HepG2 (cell line): ENCODE measurements around the gene TPSB2. TPM values are rescaled to one million over a fixed set of nuclear protein-coding genes. Genes with fewer than 3 reads are reported as not detected.

ENCODE experiments used
- ATAC-seq: fragments of 200-7000 bp; cut with Tn5 transposase; 3 replicates; pipeline ENCODE4 v1.9.1; 2020; ENCODE audit warnings: mild to moderate bottlenecking, moderate library complexity
- BruUV-seq: library from RNA; stranded (reverse); fragments of 400-500 nt; replicated peaks from 2 replicates; lab custom pipeline; 2021; lab: Mats Ljungman, UMichigan
- CTCF ChIA-PET: fragments of 300-600 bp; formaldehyde crosslinking; extraction: SDS; loops from one replicate; lab custom pipeline; 2021; ENCODE audit warnings: low total read pairs, inconsistent platforms, low intra/inter-chr PET ratio; lab: Yijun Ruan, JAX
- POLR2A ChIA-PET: fragments of 350-600 bp; sonication (Branson Sonifier 250); formaldehyde crosslinking; loops from one replicate; lab custom pipeline; 2020; ENCODE audit warnings: antibody characterized with exemption, inconsistent platforms; lab: Yijun Ruan, JAX
- DNase-seq: peaks from one replicate; pipeline ENCODE4 v3.0.0-alpha.2; 2015; ENCODE audit warnings: low spot score
- FAIRE-seq: peaks from 3 replicates; lab custom pipeline; 2011; peaks lifted over from hg19 to GRCh38; lab: Jason Lieb, UNC
- H2AFZ ChIP-seq: one replicate; pipeline ENCODE4 v1.6.1; 2011; ENCODE audit warnings: low read length, inconsistent platforms
- H3K27ac ChIP-seq: fragments of 300-600 bp; 3 replicates; pipeline ENCODE4 v1.8.0; 2011; ENCODE audit warnings: mixed run types, mild to moderate bottlenecking, mixed read lengths, low read length, inconsistent platforms; ENCODE audit not compliant: insufficient read depth; ENCODE audit errors: extremely low read length
- H3K27me3 ChIP-seq, 2 experiments: fragments of 200-600 bp in 1 of 2; 2 replicates in 1 of 2; 3 replicates in 1 of 2; pipeline versions ENCODE4 v1.6.0 to v1.8.0; 2011; ENCODE audit warnings: low read length in 2 of 2, mild to moderate bottlenecking in 2 of 2, moderate library complexity in 2 of 2, inconsistent platforms in 1 of 2; ENCODE audit not compliant: insufficient read depth in 2 of 2, control insufficient read depth in 1 of 2
- H3K36me3 ChIP-seq, 2 experiments: fragments of 200-600 bp in 1 of 2; replicated peaks in 1 of 2; 2 replicates in 1 of 2; 3 replicates in 1 of 2; pipeline versions ENCODE4 v1.5.1 to v1.8.0; 2011; ENCODE audit warnings: low read length in 2 of 2, inconsistent platforms in 1 of 2; ENCODE audit not compliant: insufficient read depth in 2 of 2, control insufficient read depth in 1 of 2
- H3K4me1 ChIP-seq: 2 replicates; pipeline ENCODE4 v1.5.1; 2012; ENCODE audit warnings: low read length, inconsistent platforms; ENCODE audit not compliant: insufficient read depth
- H3K4me2 ChIP-seq: 2 replicates; pipeline ENCODE4 v1.6.0; 2011; ENCODE audit warnings: low read depth, low read length, inconsistent platforms
- H3K4me3 ChIP-seq, 3 experiments: fragments of 200-600 bp in 1 of 3; sonication (generic), shearing (Covaris generic) in 1 of 3; replicated peaks in 1 of 3; 2 replicates each; pipeline ENCODE4 v1.5.1; 2011 to 2016; ENCODE audit warnings: low read length in 3 of 3, inconsistent platforms in 2 of 3, low read depth in 2 of 3, mild to moderate bottlenecking in 2 of 3, control low read depth in 1 of 3, mixed read lengths in 1 of 3; ENCODE audit not compliant: insufficient read depth in 1 of 3
- H3K79me2 ChIP-seq: one replicate; pipeline ENCODE4 v1.6.1; 2011; ENCODE audit warnings: low read length, inconsistent platforms; ENCODE audit not compliant: insufficient read depth
- H3K9ac ChIP-seq: 2 replicates; pipeline ENCODE4 v1.6.0; 2011; ENCODE audit warnings: mild to moderate bottlenecking, low read depth, low read length, inconsistent platforms; ENCODE audit not compliant: insufficient read depth
- H3K9me3 ChIP-seq: 2 replicates; pipeline ENCODE4 v1.5.1; 2012; ENCODE audit warnings: mild to moderate bottlenecking, low read length
- H4K20me1 ChIP-seq: 2 replicates; pipeline ENCODE4 v1.6.0; 2011; ENCODE audit warnings: inconsistent platforms, mild to moderate bottlenecking, low read length, moderate library complexity; ENCODE audit not compliant: insufficient read depth
- DNMT1 ChIP-seq: sonication (generic); formaldehyde crosslinking; IDR thresholded peaks from 2 replicates; pipeline ENCODE4 v1.5.1; 2020; ENCODE audit warnings: mild to moderate bottlenecking, missing genetic modification reagents
- ELF1 ChIP-seq: sonication (generic); formaldehyde crosslinking; IDR thresholded peaks from 2 replicates; pipeline ENCODE4 v1.4.0; 2020; ENCODE audit warnings: missing genetic modification reagents
- KDM2A ChIP-seq: sonication (generic); formaldehyde crosslinking; IDR thresholded peaks from 2 replicates; pipeline ENCODE4 v1.4.0; 2020; ENCODE audit warnings: low read depth, missing genetic modification reagents, borderline replicate concordance
- NFE2L2 ChIP-seq: fragments of 150-350 bp; IDR thresholded peaks from 2 replicates; pipeline ENCODE4 v1.6.1; 2014; ENCODE audit warnings: low read length
- NFIB ChIP-seq: sonication (generic); formaldehyde crosslinking; IDR thresholded peaks from 2 replicates; pipeline ENCODE4 v1.9.0; 2021; ENCODE audit warnings: missing genetic modification reagents, mild to moderate bottlenecking, borderline replicate concordance
- RARG ChIP-seq: sonication (generic); formaldehyde crosslinking; IDR thresholded peaks from 2 replicates; pipeline ENCODE4 v1.4.0; 2020; ENCODE audit warnings: low read depth, mild to moderate bottlenecking, missing genetic modification reagents
- SMYD3 ChIP-seq: sonication (generic); formaldehyde crosslinking; IDR thresholded peaks from 2 replicates; pipeline ENCODE4 v1.8.1; 2023; ENCODE audit warnings: mild to moderate bottlenecking, missing genetic modification reagents
- TARDBP ChIP-seq: sonication (generic); formaldehyde crosslinking; IDR thresholded peaks from 2 replicates; pipeline ENCODE4 v1.8.0; 2022; ENCODE audit warnings: mild to moderate bottlenecking, missing genetic modification reagents
- U2AF1 ChIP-seq: fragments of 200-400 bp; formaldehyde crosslinking; optimal IDR thresholded peaks from 2 replicates; pipeline ENCODE3; 2017; ENCODE audit warnings: mild to moderate bottlenecking, low read depth, low read length
- ZBTB3 ChIP-seq: sonication (generic); formaldehyde crosslinking; IDR thresholded peaks from 2 replicates; pipeline ENCODE4 v1.4.0; 2020; ENCODE audit warnings: low read depth, mild to moderate bottlenecking, moderate library complexity, missing genetic modification reagents, borderline replicate concordance
- ZBTB7B ChIP-seq: sonication (generic); formaldehyde crosslinking; IDR thresholded peaks from 2 replicates; pipeline ENCODE4 v1.4.0; 2020; ENCODE audit warnings: missing genetic modification reagents
- ZNF235 ChIP-seq: sonication (generic); formaldehyde crosslinking; IDR thresholded peaks from 2 replicates; pipeline ENCODE4 v1.8.1; 2023; ENCODE audit warnings: mild to moderate bottlenecking, missing genetic modification reagents, borderline replicate concordance
- ZNF296 ChIP-seq: sonication (generic); formaldehyde crosslinking; conservative IDR thresholded peaks from 2 replicates; pipeline ENCODE4 v1.5.0; 2020; ENCODE audit warnings: mild to moderate bottlenecking, missing genetic modification reagents
- ZNF354B ChIP-seq: sonication (generic); formaldehyde crosslinking; IDR thresholded peaks from 2 replicates; pipeline ENCODE4 v1.8.0; 2022; ENCODE audit warnings: mild to moderate bottlenecking, missing genetic modification reagents
- ZNF382 ChIP-seq: sonication (generic); formaldehyde crosslinking; IDR thresholded peaks from 2 replicates; pipeline ENCODE4 v1.5.0; 2020; ENCODE audit warnings: missing genetic modification reagents, mild to moderate bottlenecking, borderline replicate concordance
- ZNF510 ChIP-seq: sonication (generic); formaldehyde crosslinking; IDR thresholded peaks from 2 replicates; pipeline ENCODE4 v1.4.0; 2020; ENCODE audit warnings: low read depth, mild to moderate bottlenecking, missing genetic modification reagents
- ZNF605 ChIP-seq: sonication (generic); formaldehyde crosslinking; IDR thresholded peaks from 2 replicates; pipeline ENCODE4 v1.8.0; 2022; ENCODE audit warnings: mild to moderate bottlenecking, missing genetic modification reagents
- ZNF768 ChIP-seq: sonication (generic); formaldehyde crosslinking; IDR thresholded peaks from 2 replicates; pipeline ENCODE4 v1.4.0; 2020; ENCODE audit warnings: missing genetic modification reagents
- WGBS: methylation state at CpG from one replicate; pipeline ENCODE4 v1.1.6; 2017; ENCODE audit warnings: low lambda C conversion rate; 5-methylcytosine and 5-hydroxymethylcytosine counted together
- in situ Hi-C: cut with HindIII; loops from 2 replicates; pipeline ENCODE4 v1.10.0; 2017; ENCODE audit warnings: low pct_unique_long_range_greater_than_20kb; ENCODE audit not compliant: extremely low pct_ligation_motif_present
- intact Hi-C: fragments of 100-400 bp; cut with micrococcal nuclease; formaldehyde crosslinking; loops from one replicate; pipeline ENCODE4 v1.10.0; 2022; ENCODE audit not compliant: unreplicated experiment
- polyA plus RNA-seq, 8 experiments: library from polyadenylated mRNA; depleted of rRNA in 3 of 8; stranded (reverse) in 7 of 8; unstranded in 1 of 8; fragments of >200 nt; fragmentation: Illumina TruSeq in 4 of 8; extraction: Trizol in 4 of 8; gene quantifications; 2 replicates each; pipeline versions ENCODE4 v1.2.1 to v1.2.3, GENCODE V29; 2011 to 2016; ENCODE audit warnings: low read depth in 4 of 8, missing spikeins in 1 of 8, mixed read lengths in 1 of 8; ENCODE audit not compliant: insufficient read depth in 1 of 8
- total RNA-seq, 5 experiments: library from RNA; depleted of rRNA; stranded (reverse); fragments of >200 nt; fragmentation: Illumina TruSeq; extraction: Trizol; gene quantifications; 2 replicates each; pipeline ENCODE4 v1.2.3, GENCODE V29; 2016; ENCODE audit warnings: low read depth in 1 of 5
- TF ChIP-seq, protein P1 (sequence below): sonication (generic); formaldehyde crosslinking; IDR thresholded peaks from 2 replicates; pipeline ENCODE4 v1.4.0; 2020; ENCODE audit warnings: missing genetic modification reagents, low read depth, mild to moderate bottlenecking, borderline replicate concordance
- TF ChIP-seq, protein P2 (sequence below): sonication (generic); formaldehyde crosslinking; IDR thresholded peaks from 2 replicates; pipeline ENCODE4 v1.5.1; 2020; ENCODE audit warnings: missing genetic modification reagents, mild to moderate bottlenecking, borderline replicate concordance

Gene TPSB2
- total and polyA plus RNA-seq, 2 of the 13 experiments (the other 11 are each of a cell fraction or from before 2014, with no cell fraction given) = not detected

DNA sequence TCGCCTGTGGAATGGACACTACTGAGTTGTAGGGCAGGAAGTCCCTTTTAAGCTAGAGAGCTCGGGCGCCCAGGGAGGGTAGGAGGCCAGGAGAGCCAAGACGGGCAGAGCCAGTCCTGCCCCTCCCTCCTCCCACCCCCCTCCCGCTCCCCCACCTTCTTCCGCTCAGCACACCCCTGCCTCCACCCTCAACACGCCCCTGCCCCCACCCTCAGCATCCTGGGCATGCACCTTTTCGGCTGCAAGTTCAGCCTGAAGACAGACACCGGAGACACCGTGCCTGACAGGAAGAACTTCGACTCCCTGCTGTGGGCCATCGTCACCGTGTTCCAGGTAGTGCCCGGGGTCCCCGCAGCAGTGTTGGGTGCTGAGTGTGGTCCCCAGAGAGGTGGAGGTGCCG is 23.2 kb downstream of the TPSB2 start:
- no peak for TF ChIP-seq TARDBP (CRISPR knock-in tag)
- TF ChIP-seq KDM2A = no peak
- TF ChIP-seq ZBTB3 (CRISPR knock-in tag) = no peak
- TF ChIP-seq RARG (CRISPR knock-in tag) = no peak
- TF ChIP-seq, protein P1, sequence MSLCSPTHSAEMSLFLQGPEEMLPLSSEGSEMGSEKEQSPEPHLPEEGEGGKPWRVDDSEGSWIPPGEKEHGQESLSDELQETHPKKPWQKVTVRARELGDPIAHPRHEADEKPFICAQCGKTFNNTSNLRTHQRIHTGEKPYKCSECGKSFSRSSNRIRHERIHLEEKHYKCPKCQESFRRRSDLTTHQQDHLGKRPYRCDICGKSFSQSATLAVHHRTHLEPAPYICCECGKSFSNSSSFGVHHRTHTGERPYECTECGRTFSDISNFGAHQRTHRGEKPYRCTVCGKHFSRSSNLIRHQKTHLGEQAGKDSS = no peak
- no peak for TF ChIP-seq DNMT1 (CRISPR knock-in tag)
- TF ChIP-seq, protein P2, sequence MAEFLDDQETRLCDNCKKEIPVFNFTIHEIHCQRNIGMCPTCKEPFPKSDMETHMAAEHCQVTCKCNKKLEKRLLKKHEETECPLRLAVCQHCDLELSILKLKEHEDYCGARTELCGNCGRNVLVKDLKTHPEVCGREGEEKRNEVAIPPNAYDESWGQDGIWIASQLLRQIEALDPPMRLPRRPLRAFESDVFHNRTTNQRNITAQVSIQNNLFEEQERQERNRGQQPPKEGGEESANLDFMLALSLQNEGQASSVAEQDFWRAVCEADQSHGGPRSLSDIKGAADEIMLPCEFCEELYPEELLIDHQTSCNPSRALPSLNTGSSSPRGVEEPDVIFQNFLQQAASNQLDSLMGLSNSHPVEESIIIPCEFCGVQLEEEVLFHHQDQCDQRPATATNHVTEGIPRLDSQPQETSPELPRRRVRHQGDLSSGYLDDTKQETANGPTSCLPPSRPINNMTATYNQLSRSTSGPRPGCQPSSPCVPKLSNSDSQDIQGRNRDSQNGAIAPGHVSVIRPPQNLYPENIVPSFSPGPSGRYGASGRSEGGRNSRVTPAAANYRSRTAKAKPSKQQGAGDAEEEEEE (CRISPR knock-in tag) = no peak
- TF ChIP-seq ELF1 = no peak
- TF ChIP-seq NFE2L2 = no peak
- TF ChIP-seq ZNF510 (CRISPR knock-in tag) = no peak
- TF ChIP-seq ZNF296 (CRISPR knock-in tag) = no peak
- no peak for TF ChIP-seq U2AF1
- no peak for TF ChIP-seq SMYD3 (CRISPR knock-in tag)
- TF ChIP-seq ZNF354B = no peak
- TF ChIP-seq ZNF605 (CRISPR knock-in tag) = no peak
- TF ChIP-seq NFIB = no peak
- no peak for TF ChIP-seq ZBTB7B
- no peak for TF ChIP-seq ZNF768 (CRISPR knock-in tag)
- no peak for TF ChIP-seq ZNF235
- no peak for TF ChIP-seq ZNF382 (CRISPR knock-in tag)
- H3K27ac ChIP-seq = no peak overlapping the region
- BruUV-seq = no TSS peak
- FAIRE-seq (no peak), ATAC-seq (no peak), DNase-seq (no peak)
- CTCF ChIA-PET = no interaction called here
- in situ Hi-C loops (loop anchor here (25.0 kb wide), 1 partner anchor 394 kb away; the partner anchor contains the start of gene GNG13), intact Hi-C loops (no loop called here)
- no peaks in the 10 kb centered on the region for H3K9me3 ChIP-seq
- no peaks in the 10 kb centered on the region for H3K36me3 ChIP-seq
- no peak overlapping the region for H3K4me2 ChIP-seq
- peaks cover 0 to 11% of the 10 kb centered on the region in 2 experiments; a peak in 2 of 5 replicates for H3K27me3 ChIP-seq
- no peaks in the 10 kb centered on the region for H3K79me2 ChIP-seq
- H2AFZ ChIP-seq = no peak overlapping the region
- no peaks in the 10 kb centered on the region for H3K4me1 ChIP-seq
- H3K4me3 ChIP-seq = no peak overlapping the region
- POLR2A ChIA-PET = interaction anchor here (0.6 kb wide), 1 partner anchor 18 kb away, joined by 4 read pairs; the partner anchor contains the start of gene TPSG1
- no peak overlapping the region for H3K9ac ChIP-seq
- 54% methylated on average over 14 of the region's 16 CpGs for WGBS
- H4K20me1 ChIP-seq = no peaks in the 10 kb centered on the region
